Esophagus muscularis mucosa (tissue), 4 donors: ENCODE measurements around the gene ZC3H7A. TPM values are rescaled to one million over a fixed set of nuclear protein-coding genes. Genes with fewer than 3 reads are reported as not detected.
A peak's percentile ranks its signal among the peaks of the same experiment; 100 is the strongest.

Experiments used
- DNase-seq: peaks from one replicate; pipeline ENCODE4 v3.0.0-alpha.2; 2017; ENCODE audit errors: extremely low spot score
- H3K27ac ChIP-seq, 4 donors: fragments of 200-600 bp; sonication (generic); replicated peaks in 1 of 4; 1 replicate in 3 of 4; 2 replicates in 1 of 4; pipeline ENCODE4 v1.5.1; 2016 to 2019; ENCODE audit warnings: mild to moderate bottlenecking in 1 of 4
- H3K27me3 ChIP-seq, 4 donors: fragments of 200-600 bp; sonication (generic); one replicate each; pipeline versions ENCODE4 v1.5.1 to v1.6.0; 2016 to 2019
- H3K36me3 ChIP-seq, 4 donors: fragments of 200-600 bp; sonication (generic); one replicate each; pipeline ENCODE4 v1.5.1; 2016 to 2019
- H3K4me1 ChIP-seq, 4 donors: fragments of 200-600 bp; sonication (generic); one replicate each; pipeline ENCODE4 v1.5.1; 2016 to 2019
- H3K4me3 ChIP-seq, 4 donors: fragments of 200-600 bp; sonication (generic); 1 replicate in 2 of 4; 2 replicates in 2 of 4; pipeline ENCODE4 v1.5.1; 2016 to 2019; ENCODE audit warnings: mild to moderate bottlenecking in 4 of 4, moderate library complexity in 1 of 4
- H3K9me3 ChIP-seq, 4 donors: fragments of 200-600 bp; sonication (generic); 1 replicate in 3 of 4; 2 replicates in 1 of 4; pipeline ENCODE4 v1.5.1; 2016 to 2019
- EP300 ChIP-seq: sonication (generic); formaldehyde crosslinking; IDR thresholded peaks from one replicate; pipeline ENCODE4 v1.6.1; 2017; ENCODE audit warnings: antibody characterized with exemption
- POLR2A ChIP-seq: fragments of 450-650 bp; IDR thresholded peaks from one replicate; pipeline ENCODE4 v1.6.1; 2017; ENCODE audit warnings: antibody characterized with exemption, moderate library complexity, mild to moderate bottlenecking, low read depth
- POLR2AphosphoS5 ChIP-seq, 2 donors: sonication (generic); formaldehyde crosslinking; IDR thresholded peaks; one replicate each; pipeline ENCODE4 v1.6.1; 2017; ENCODE audit warnings: antibody characterized with exemption in 2 of 2
- WGBS: methylation state at CpG from one replicate; pipeline ENCODE4 v1.1.5; 2018; 5-methylcytosine and 5-hydroxymethylcytosine counted together
- intact Hi-C: fragments of 100-400 bp; cut with DNase I; formaldehyde crosslinking; loops from one replicate; pipeline ENCODE4 v1.15.1; 2023
- total RNA-seq, 4 donors: library from RNA; depleted of rRNA; stranded (reverse); fragments of >200 nt; gene quantifications; one replicate each; pipeline versions ENCODE4 v1.1.0 to v1.2.1, GENCODE V29; 2016
- TF ChIP-seq, protein P1 (sequence below), 3 experiments: fragments of 200-600 bp in 2 of 3; fragments of 450-650 bp in 1 of 3; sonication (generic) in 2 of 3; IDR thresholded peaks; one replicate each; pipeline ENCODE4 v1.5.1; 2017 to 2019; ENCODE audit warnings: antibody characterized with exemption in 3 of 3, mild to moderate bottlenecking in 2 of 3, moderate library complexity in 1 of 3

Gene ZC3H7A, protein sequence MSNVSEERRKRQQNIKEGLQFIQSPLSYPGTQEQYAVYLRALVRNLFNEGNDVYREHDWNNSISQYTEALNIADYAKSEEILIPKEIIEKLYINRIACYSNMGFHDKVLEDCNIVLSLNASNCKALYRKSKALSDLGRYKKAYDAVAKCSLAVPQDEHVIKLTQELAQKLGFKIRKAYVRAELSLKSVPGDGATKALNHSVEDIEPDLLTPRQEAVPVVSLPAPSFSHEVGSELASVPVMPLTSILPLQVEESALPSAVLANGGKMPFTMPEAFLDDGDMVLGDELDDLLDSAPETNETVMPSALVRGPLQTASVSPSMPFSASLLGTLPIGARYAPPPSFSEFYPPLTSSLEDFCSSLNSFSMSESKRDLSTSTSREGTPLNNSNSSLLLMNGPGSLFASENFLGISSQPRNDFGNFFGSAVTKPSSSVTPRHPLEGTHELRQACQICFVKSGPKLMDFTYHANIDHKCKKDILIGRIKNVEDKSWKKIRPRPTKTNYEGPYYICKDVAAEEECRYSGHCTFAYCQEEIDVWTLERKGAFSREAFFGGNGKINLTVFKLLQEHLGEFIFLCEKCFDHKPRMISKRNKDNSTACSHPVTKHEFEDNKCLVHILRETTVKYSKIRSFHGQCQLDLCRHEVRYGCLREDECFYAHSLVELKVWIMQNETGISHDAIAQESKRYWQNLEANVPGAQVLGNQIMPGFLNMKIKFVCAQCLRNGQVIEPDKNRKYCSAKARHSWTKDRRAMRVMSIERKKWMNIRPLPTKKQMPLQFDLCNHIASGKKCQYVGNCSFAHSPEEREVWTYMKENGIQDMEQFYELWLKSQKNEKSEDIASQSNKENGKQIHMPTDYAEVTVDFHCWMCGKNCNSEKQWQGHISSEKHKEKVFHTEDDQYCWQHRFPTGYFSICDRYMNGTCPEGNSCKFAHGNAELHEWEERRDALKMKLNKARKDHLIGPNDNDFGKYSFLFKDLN
- 10 to 100 TPM; 51.1 to 61.0 (median 61.0) TPM for total RNA-seq

DNA sequence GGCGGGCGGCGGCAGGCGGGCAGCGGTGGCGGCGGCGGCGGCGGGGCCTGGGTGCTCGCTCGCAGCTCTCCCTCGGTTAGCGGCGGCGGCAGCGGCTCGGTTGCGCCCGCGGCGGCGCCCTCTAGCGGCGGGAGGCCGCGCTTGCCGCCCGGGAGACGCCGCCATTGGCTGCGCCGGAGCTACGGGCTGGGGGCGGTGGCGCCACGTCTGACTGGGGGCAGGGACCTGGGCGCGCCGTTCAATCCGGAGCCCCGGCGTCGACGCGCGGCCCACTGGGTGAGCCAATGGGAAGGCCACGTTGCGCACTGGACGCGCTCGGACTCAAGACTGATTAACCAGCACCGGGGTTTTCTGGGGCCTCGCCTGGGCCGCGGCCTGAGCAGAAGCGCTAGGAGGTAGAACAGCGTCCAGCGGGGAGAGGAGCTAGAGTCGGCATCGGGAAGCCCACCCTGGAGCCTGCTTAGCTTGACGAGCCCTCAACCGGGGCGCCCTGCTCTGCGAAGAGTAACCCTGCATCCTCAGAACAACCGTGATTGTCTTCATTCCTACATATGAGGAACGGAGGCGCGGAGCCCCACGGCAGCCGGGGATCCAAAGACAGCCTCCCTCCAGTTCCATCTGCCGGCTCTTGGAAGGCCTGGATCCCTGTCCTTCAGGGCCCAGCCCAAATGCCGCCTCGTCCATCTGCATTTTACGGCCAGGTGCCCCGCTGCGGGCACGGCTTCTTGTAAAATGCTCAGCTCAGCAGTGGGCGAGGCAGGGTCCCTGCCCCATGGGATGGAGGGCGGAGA, at the start of gene ZC3H7A:
Gene ZC3H7A (minus strand): TSS at position 93 of the 791 bp plus-strand sequence. CDS start 14,904 bp downstream, outside the sequence.
- 0% methylated on average over 21 of the region's 80 CpGs for WGBS
- TF ChIP-seq, protein P1, sequence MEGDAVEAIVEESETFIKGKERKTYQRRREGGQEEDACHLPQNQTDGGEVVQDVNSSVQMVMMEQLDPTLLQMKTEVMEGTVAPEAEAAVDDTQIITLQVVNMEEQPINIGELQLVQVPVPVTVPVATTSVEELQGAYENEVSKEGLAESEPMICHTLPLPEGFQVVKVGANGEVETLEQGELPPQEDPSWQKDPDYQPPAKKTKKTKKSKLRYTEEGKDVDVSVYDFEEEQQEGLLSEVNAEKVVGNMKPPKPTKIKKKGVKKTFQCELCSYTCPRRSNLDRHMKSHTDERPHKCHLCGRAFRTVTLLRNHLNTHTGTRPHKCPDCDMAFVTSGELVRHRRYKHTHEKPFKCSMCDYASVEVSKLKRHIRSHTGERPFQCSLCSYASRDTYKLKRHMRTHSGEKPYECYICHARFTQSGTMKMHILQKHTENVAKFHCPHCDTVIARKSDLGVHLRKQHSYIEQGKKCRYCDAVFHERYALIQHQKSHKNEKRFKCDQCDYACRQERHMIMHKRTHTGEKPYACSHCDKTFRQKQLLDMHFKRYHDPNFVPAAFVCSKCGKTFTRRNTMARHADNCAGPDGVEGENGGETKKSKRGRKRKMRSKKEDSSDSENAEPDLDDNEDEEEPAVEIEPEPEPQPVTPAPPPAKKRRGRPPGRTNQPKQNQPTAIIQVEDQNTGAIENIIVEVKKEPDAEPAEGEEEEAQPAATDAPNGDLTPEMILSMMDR (IDR thresholded peaks at IDR 0.05), result peak; percentile 86 to 97 (median 92)
- TF ChIP-seq POLR2A (peak; percentile 85), EP300 (no peak), POLR2AphosphoS5 (IDR thresholded peaks at IDR 0.05) (peak; percentile 91 to 95)

DNA sequence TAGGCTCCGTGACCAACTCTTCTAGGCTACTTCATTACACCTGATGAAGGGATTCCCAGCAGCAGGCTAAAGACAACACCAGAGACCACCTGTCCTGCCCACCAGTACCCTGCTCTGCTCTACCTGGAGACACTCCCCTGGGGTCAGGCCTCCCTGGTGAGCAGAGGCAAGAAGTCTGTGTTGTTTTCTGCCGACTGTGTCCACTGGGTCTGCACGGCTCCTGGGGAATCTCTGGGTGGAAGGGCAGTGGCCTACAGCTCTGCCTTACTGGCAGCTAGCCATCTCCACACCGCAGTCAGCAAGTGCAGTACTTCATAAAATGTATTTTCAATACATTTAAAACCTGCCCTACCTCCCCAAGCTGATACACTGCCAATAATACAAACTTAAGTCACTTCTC, 47.4 kb upstream of the ZC3H7A start:
- H3K4me1 ChIP-seq, result peaks cover 6 to 19% (median 16%) of the 10 kb centered on the region in 4 donors
- 100% methylated on average over 2 of the region's 4 CpGs for WGBS
- H3K9me3 ChIP-seq, result no peaks in the 10 kb centered on the region
- no peak for TF ChIP-seq POLR2A
- TF ChIP-seq POLR2AphosphoS5 (IDR thresholded peaks at IDR 0.05), result no peak
- no peak for TF ChIP-seq EP300
- TF ChIP-seq, protein P1 (IDR thresholded peaks at IDR 0.05), result no peak
- intact Hi-C loops, result no loop called here
- H3K27ac ChIP-seq, result no peak overlapping the region
- H3K36me3 ChIP-seq, result peaks cover 75 to 98% (median 93%) of the 10 kb centered on the region in 4 donors
- H3K4me3 ChIP-seq, result no peak overlapping the region
- DNase-seq, result no peak
- no peaks in the 10 kb centered on the region for H3K27me3 ChIP-seq

More for the DNA sequence above, at the start of gene ZC3H7A:
- Histone ChIP-seq H3K27ac (peak within 1 kb of the TSS; percentile 98 to 99 (median 99)), H3K36me3 (peaks cover 0 to 4% (median 1%) of the 10 kb centered on the region in 4 donors), H3K4me3 (peak within 1 kb of the TSS; percentile 76 to 97 (median 94)), H3K27me3 (no peaks in the 10 kb centered on the region), H3K4me1 (peaks cover 61 to 73% (median 65%) of the 10 kb centered on the region in 4 donors), H3K9me3 (no peaks in the 10 kb centered on the region)
- intact Hi-C loops, result loop anchor here (2.0 kb wide), 1 partner anchor 55 kb away; the partner anchor contains the start of gene TXNDC11
- DNase-seq, result peak; percentile 99

DNA sequence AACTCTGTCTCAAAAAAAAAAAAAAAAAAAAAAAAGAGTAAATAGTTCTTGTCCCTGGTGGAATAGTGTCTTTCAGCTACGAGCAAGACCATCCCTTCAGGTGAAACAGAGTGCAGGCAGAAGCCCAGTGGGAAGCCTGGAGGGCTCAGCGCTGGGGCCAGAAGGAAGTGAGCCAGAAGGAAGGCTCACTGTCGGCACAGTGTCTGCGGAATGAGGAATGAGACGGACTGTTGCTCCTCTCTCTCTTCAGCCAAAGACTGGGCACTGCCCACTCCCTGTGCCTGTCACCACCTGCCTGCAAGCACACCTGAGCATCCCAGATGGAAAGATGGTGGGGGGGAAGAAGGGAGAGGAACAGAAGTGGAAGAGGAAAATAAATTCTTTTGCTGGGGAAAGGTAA, 46.8 kb upstream of the ZC3H7A start:
- TF ChIP-seq POLR2A, result no peak
- TF ChIP-seq EP300, result no peak
- TF ChIP-seq, protein P1 (IDR thresholded peaks at IDR 0.05), result no peak
- TF ChIP-seq POLR2AphosphoS5 (IDR thresholded peaks at IDR 0.05), result no peak
- peaks cover 1 to 13% (median 10%) of the 10 kb centered on the region in 4 donors for H3K4me1 ChIP-seq
- no peaks in the 10 kb centered on the region for H3K9me3 ChIP-seq
- intact Hi-C loops, result no loop called here
- H3K36me3 ChIP-seq, result peaks cover 82 to 100% (median 97%) of the 10 kb centered on the region in 4 donors
- H3K4me3 ChIP-seq, result no peak overlapping the region
- WGBS, result 87% methylated on average over 5 of the region's 5 CpGs
- no peak for DNase-seq
- no peak overlapping the region for H3K27ac ChIP-seq
- no peaks in the 10 kb centered on the region for H3K27me3 ChIP-seq

DNA sequence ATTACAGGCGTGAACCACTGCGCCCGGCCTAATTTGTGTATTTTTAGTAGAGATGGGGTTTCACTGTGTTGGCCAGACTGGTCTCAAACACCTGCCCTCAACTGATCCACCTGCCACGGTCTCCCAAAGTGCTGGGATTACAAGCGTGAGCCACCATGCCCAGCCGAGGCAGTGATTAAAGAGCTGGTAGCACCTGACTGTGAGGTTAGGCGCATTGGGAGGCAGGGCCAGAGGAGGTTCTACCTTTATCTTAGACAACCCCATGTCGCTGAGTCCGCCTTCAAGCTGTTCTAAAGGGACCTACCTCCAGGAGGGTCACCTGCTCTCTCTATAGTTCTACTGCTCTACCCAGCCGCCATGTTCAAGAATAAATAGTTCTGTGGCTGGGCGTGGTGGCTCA, 46.1 kb upstream of the ZC3H7A start:
- no peak for DNase-seq
- intact Hi-C loops, result no loop called here
- no peak for TF ChIP-seq POLR2A
- no peak for TF ChIP-seq POLR2AphosphoS5 (IDR thresholded peaks at IDR 0.05)
- TF ChIP-seq, protein P1 (IDR thresholded peaks at IDR 0.05), result no peak
- Histone ChIP-seq H3K4me3 (no peak overlapping the region), H3K36me3 (peaks cover 84 to 100% (median 98%) of the 10 kb centered on the region in 4 donors), H3K4me1 (peaks cover 0 to 7% (median 4%) of the 10 kb centered on the region in 4 donors), H3K27ac (no peak overlapping the region), H3K9me3 (no peaks in the 10 kb centered on the region), H3K27me3 (no peaks in the 10 kb centered on the region)
- WGBS, result 100% methylated on average over 3 of the region's 11 CpGs
